Mesothelial cell of epicardium (in vitro differentiated cells): ENCODE results near the gene CCNY. TPM values are rescaled to one million over a fixed set of nuclear protein-coding genes. Genes with fewer than 3 reads are reported as not detected.
A peak's percentile ranks its signal among the peaks of the same experiment; 100 is the strongest.

ENCODE experiments used
- DNase-seq, 2 experiments: peaks; one replicate each; pipeline ENCODE4 v3.0.0; 2021; ENCODE audit warnings: low spot score in 2 of 2; ENCODE audit not compliant: unreplicated experiment in 2 of 2
- H3K27ac Mint-ChIP-seq: 2 replicates; pipeline ENCODE4 v1.8.0; 2021; ENCODE audit warnings: mixed read lengths
- H3K27me3 Mint-ChIP-seq: 2 replicates; pipeline ENCODE4 v1.8.0; 2021; ENCODE audit warnings: low read depth, mixed read lengths
- H3K36me3 Mint-ChIP-seq: 2 replicates; pipeline ENCODE4 v1.8.0; 2021; ENCODE audit warnings: mixed read lengths
- H3K4me1 Mint-ChIP-seq: 2 replicates; pipeline ENCODE4 v1.8.0; 2021; ENCODE audit warnings: mixed read lengths
- H3K4me3 Mint-ChIP-seq: 2 replicates; pipeline ENCODE4 v1.8.0; 2021; ENCODE audit warnings: mild to moderate bottlenecking, moderate library complexity, mixed read lengths
- H3K9me3 Mint-ChIP-seq: 2 replicates; pipeline ENCODE4 v1.8.0; 2021; ENCODE audit warnings: mixed read lengths
- total RNA-seq: library from RNA; stranded (reverse); gene quantifications from 3 replicates; pipeline ENCODE4 v1.2.1, GENCODE V29; 2021
- TF ChIP-seq, protein P1 (sequence below): fragments of 200-600 bp; sonication (generic); IDR thresholded peaks from one replicate; pipeline ENCODE4 v1.5.0; 2021; ENCODE audit warnings: antibody characterized with exemption; ENCODE audit not compliant: unreplicated experiment

CCNY gene
- total RNA-seq, 1 donor from 2014 or later: 75.4 TPM

DNA sequence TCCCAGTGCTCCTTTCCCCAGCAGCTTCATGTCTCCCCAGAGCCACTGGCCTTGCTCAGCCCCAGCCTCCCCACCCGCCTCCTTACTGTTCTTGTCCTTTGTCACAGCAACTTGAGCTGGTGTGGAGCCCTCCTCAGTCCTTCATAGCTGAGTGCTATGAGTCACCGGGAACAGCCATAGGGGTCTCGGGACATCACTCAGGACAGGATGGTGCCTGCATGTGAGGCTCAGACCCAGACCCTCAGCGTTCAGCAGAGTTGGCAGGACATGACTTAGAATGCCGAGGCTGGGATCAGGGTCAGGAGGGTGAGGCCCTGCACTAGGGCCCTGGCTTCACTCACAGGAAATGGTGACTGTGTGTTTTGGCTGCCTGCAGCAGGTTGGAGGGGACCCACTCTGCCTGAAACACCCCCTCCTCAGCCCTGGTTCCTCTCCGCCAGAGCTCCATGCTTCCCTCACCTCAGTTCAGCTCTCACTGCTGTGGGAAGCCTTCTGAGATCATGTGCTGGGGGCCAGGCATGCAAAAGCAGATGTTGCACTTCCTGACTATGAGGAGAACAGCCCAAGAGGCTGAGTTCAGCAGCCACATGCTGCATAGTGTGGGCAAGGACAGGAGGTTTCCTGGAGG, 228.1 kb downstream of the CCNY start:
- H3K27me3 Mint-ChIP-seq: no peaks in the 10 kb centered on the region
- no peak overlapping the region for H3K4me3 Mint-ChIP-seq
- H3K27ac Mint-ChIP-seq: peak overlapping the region; percentile 61
- H3K9me3 Mint-ChIP-seq: no peaks in the 10 kb centered on the region
- TF ChIP-seq, protein P1, sequence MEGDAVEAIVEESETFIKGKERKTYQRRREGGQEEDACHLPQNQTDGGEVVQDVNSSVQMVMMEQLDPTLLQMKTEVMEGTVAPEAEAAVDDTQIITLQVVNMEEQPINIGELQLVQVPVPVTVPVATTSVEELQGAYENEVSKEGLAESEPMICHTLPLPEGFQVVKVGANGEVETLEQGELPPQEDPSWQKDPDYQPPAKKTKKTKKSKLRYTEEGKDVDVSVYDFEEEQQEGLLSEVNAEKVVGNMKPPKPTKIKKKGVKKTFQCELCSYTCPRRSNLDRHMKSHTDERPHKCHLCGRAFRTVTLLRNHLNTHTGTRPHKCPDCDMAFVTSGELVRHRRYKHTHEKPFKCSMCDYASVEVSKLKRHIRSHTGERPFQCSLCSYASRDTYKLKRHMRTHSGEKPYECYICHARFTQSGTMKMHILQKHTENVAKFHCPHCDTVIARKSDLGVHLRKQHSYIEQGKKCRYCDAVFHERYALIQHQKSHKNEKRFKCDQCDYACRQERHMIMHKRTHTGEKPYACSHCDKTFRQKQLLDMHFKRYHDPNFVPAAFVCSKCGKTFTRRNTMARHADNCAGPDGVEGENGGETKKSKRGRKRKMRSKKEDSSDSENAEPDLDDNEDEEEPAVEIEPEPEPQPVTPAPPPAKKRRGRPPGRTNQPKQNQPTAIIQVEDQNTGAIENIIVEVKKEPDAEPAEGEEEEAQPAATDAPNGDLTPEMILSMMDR: no peak
- no peaks in the 10 kb centered on the region for H3K4me1 Mint-ChIP-seq
- no peak for DNase-seq
- H3K36me3 Mint-ChIP-seq: peaks cover 24% of the 10 kb centered on the region

DNA sequence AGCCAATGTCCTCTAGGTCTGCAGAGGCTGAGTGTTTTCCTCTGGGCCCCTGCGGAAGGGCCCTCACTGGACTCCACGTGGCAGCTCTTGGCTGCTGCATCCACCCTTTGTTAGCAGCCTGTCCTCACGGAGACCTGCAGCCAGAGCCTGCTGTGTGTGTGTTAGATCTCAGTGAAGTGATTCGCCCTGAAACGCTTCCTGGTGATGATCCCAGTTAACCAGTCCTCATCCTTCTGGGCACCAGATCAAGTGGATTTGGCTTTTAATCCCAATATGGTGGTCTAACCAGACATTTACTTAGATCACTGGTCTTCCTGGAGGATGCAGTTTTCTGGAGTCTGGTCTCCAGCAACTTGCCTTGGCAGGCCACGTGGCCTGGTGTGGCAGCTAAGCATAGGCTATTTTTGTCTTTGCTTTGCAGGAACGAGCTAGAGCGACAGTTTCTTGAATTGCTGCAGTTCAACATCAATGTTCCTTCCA, 229.3 kb downstream of the CCNY start:
- DNase-seq: no peak
- Mint-ChIP-seq H3K9me3 (no peaks in the 10 kb centered on the region), H3K4me1 (no peaks in the 10 kb centered on the region), H3K27ac (no peak overlapping the region), H3K4me3 (no peak overlapping the region), H3K27me3 (no peaks in the 10 kb centered on the region), H3K36me3 (peaks cover 28% of the 10 kb centered on the region)
- TF ChIP-seq, protein P1: no peak

DNA sequence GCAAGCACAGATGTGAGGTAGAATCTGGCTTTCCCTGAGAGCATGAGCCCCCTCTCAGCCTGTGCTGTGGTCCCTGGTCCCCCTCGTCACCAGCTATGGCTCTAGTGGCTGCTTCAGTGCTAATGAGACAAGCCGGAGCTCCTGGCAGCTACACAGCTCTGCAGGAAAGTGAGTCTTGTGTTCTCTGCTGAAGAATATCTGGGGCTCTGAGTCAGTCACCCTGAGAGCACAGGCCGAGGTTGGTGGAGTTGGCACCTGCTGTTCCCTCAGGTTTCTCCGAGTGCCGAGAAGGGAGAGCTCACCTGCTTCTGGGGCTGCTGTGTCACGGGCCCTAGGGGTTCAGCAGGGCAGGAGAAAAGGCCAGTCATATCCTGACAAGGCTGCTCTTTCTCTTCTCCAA, 231.6 kb downstream of the CCNY start:
- Mint-ChIP-seq H3K36me3 (peaks cover 32% of the 10 kb centered on the region), H3K27ac (no peak overlapping the region), H3K4me3 (no peak overlapping the region), H3K4me1 (no peaks in the 10 kb centered on the region), H3K9me3 (no peaks in the 10 kb centered on the region), H3K27me3 (no peaks in the 10 kb centered on the region)
- TF ChIP-seq, protein P1: no peak
- no peak for DNase-seq

DNA sequence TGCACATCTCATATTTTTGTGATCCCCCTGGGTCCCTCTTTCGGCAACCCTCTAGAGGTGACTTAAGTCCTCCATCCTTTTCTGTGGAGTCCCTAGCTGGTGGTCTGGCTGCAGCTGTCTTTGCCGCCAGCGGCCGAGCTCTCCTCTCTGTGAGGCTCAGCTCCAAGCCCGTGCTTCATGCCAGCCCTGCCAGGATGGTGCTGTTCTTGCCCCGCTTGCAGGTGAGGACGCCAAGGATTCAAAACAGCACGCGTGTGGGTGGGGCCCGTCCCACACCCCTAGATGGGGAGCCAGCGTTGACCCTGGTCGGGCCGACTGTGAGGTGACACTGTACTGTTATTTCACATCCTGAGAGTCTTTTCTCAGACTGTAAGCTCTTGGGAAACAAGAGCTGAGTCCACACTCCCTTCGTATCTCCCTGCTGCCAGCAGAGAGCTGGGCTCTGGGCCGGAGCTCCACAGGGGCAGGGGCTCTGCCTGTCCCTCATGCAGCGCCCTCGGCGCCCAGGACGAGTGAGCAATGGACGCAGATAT, 232.2 kb downstream of the CCNY start:
- Mint-ChIP-seq H3K4me3 (no peak overlapping the region), H3K27ac (no peak overlapping the region), H3K4me1 (no peaks in the 10 kb centered on the region), H3K36me3 (peaks cover 32% of the 10 kb centered on the region), H3K9me3 (no peaks in the 10 kb centered on the region), H3K27me3 (no peaks in the 10 kb centered on the region)
- TF ChIP-seq, protein P1: no peak
- no peak for DNase-seq

DNA sequence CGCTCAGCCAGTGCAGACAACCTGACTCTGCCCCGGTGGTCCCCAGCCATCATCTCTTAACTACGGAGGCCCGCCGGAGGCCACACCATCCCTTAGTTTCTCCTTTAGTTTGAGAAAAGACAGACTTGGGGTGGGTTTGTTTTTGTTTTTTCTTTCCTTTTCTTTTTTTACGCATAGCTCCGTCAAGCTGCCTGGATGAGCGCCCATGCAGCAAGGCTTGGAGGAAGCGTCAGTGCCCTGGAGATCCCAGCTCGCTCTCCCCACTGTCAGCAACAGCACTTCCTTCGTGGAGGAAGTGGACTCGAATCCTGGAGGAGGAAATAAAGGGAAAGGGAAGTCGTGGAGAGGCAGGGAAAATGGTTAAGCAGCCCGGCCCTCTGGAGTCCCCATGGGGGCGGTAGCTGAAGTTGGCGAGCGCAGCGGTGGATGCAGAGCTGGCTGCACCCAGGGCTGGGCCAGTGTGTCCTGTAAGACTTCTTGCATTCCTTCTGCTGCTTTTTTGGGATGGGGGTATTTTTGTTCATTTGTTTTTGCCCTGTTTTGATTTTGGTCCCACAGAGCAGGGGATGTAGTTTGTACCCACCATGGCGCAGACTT, 232.9 kb downstream of the CCNY start:
- H3K4me1 Mint-ChIP-seq: no peaks in the 10 kb centered on the region
- H3K36me3 Mint-ChIP-seq: peaks cover 32% of the 10 kb centered on the region
- DNase-seq: no peak
- H3K9me3 Mint-ChIP-seq: no peaks in the 10 kb centered on the region
- H3K27me3 Mint-ChIP-seq: no peaks in the 10 kb centered on the region
- H3K4me3 Mint-ChIP-seq: no peak overlapping the region
- no peak overlapping the region for H3K27ac Mint-ChIP-seq
- TF ChIP-seq, protein P1: no peak
